Femur (tissue), 1 donor: ENCODE measurements around the gene MPPED1.

Experiments
- DNase-seq: peaks from one replicate; pipeline ENCODE4 v3.0.0-alpha.2; 2017

Gene MPPED1

GRCh38 chr22:43550024-43550620, 138.3 kb downstream of the MPPED1 start:
- no peak for DNase-seq

GRCh38 chr22:43550672-43551071, 138.9 kb downstream of the MPPED1 start:
- DNase-seq: no peak

GRCh38 chr22:43553451-43554258, 141.8 kb downstream of the MPPED1 start:
- no peak for DNase-seq

- no peak for DNase-seq
Measured at GRCh38 chr22:43554259-43554636, 142.4 kb downstream of the MPPED1 start.

- DNase-seq: no peak
Measured at GRCh38 chr22:43554694-43555365, 143.0 kb downstream of the MPPED1 start.

- DNase-seq: no peak
Measured at GRCh38 chr22:43555561-43556515, 144.0 kb downstream of the MPPED1 start.
